AG04450 (cell line): ENCODE data around the gene AP2A2. TPM values are rescaled to one million over a fixed set of nuclear protein-coding genes. Genes with fewer than 3 reads are reported as not detected.

Experiments
- CTCF ChIA-PET: fragments of 300-600, 350-600 bp; formaldehyde crosslinking; extraction: SDS; loops from one replicate; lab custom pipeline; 2022; ENCODE audit warnings: antibody characterized with exemption, inconsistent platforms; lab: Charles Lee
- POLR2A ChIA-PET: fragments of 350-600 bp; formaldehyde crosslinking; extraction: SDS; loops from one replicate; lab custom pipeline; 2021; ENCODE audit warnings: antibody characterized with exemption, inconsistent platforms; lab: Yijun Ruan, JAX
- DNase-seq: peaks from one replicate; pipeline ENCODE4 v3.0.0-alpha.2; 2011; ENCODE audit warnings: low read depth, low spot score
- H3K27ac ChIP-seq: one replicate; pipeline ENCODE4 v1.5.1; 2012; ENCODE audit warnings: low read depth, low read length, control low read depth
- H3K27me3 ChIP-seq: one replicate; pipeline ENCODE4 v1.6.0; 2012; ENCODE audit warnings: low read length; ENCODE audit not compliant: control insufficient read depth, insufficient read depth
- H3K4me3 ChIP-seq: 2 replicates; pipeline ENCODE4 v1.5.1; 2011; ENCODE audit warnings: mild to moderate bottlenecking, low read depth, low read length, control low read depth
- H3K9me3 ChIP-seq: 2 replicates; pipeline ENCODE4 v1.5.1; 2012; ENCODE audit warnings: low read length; ENCODE audit not compliant: control insufficient read depth, insufficient read depth
- CTCF ChIP-seq: IDR thresholded peaks from 2 replicates; pipeline ENCODE4 v1.5.1; 2011; ENCODE audit warnings: low read depth, low read length, control low read depth, inconsistent platforms
- polyA plus RNA-seq: library from polyadenylated mRNA; depleted of rRNA; stranded (reverse); fragments of >200 nt; gene quantifications from 2 replicates; pipeline ENCODE4 v1.2.3, GENCODE V29; 2011

AP2A2 gene
- polyA plus RNA-seq, 1 experiment, result 54.2 TPM

- TF ChIP-seq CTCF, result no peak
- H3K4me3 ChIP-seq, result no peak overlapping the region
- DNase-seq, result no peak
- POLR2A ChIA-PET, result no interaction called here
- H3K27ac ChIP-seq, result no peak overlapping the region
- H3K27me3 ChIP-seq, result no peaks in the 10 kb centered on the region
- CTCF ChIA-PET, result no interaction called here
- H3K9me3 ChIP-seq, result no peaks in the 10 kb centered on the region; the same call in 1 of the 2 replicates
These were observed 11.5 kb upstream of the AP2A2 start for GRCh38 chr11:914204-914603.

- H3K27me3 ChIP-seq, result no peaks in the 10 kb centered on the region
- no peak for DNase-seq
- TF ChIP-seq CTCF, result no peak
- no peaks in the 10 kb centered on the region; the same call in 1 of the 2 replicates for H3K9me3 ChIP-seq
- no peak overlapping the region for H3K4me3 ChIP-seq
- CTCF ChIA-PET, result interaction anchor here (1.8 kb wide), 1 partner anchor 10 kb away, joined by 6 read pairs; the partner anchor contains the start of gene AP2A2
- H3K27ac ChIP-seq, result no peak overlapping the region
- POLR2A ChIA-PET, result no interaction called here
These were observed 10.7 kb upstream of the AP2A2 start for GRCh38 chr11:914747-915501.

- TF ChIP-seq CTCF, result no peak
- ChIA-PET CTCF (no interaction called here), POLR2A (no interaction called here)
- no peaks in the 10 kb centered on the region; the same call in 1 of the 2 replicates for H3K9me3 ChIP-seq
- H3K27me3 ChIP-seq, result no peaks in the 10 kb centered on the region
- no peak overlapping the region for H3K27ac ChIP-seq
- no peak overlapping the region for H3K4me3 ChIP-seq
- DNase-seq, result no peak
These were observed 8.2 kb upstream of the AP2A2 start for GRCh38 chr11:917426-917825.

GRCh38 chr11:921921-922678, 3.6 kb upstream of the AP2A2 start:
- no peak for TF ChIP-seq CTCF
- H3K27me3 ChIP-seq, result no peaks in the 10 kb centered on the region
- ChIA-PET CTCF (no interaction called here), POLR2A (no interaction called here)
- no peak overlapping the region for H3K27ac ChIP-seq
- H3K4me3 ChIP-seq, result no peak overlapping the region
- DNase-seq, result no peak
- H3K9me3 ChIP-seq, result no peaks in the 10 kb centered on the region; the same call in 1 of the 2 replicates
